HCT116 (cell line): ENCODE measurements around the gene LAMP5.

Source experiments
- EZH2 ChIP-seq: fragments of 200-600 bp; sonication (generic); IDR thresholded peaks from 2 replicates; pipeline ENCODE4 v1.6.1; 2017; ENCODE audit warnings: antibody characterized with exemption, mixed run types
- JUND ChIP-seq: IDR thresholded peaks from 2 replicates; pipeline ENCODE4 v1.6.1; 2012
- POLR2A ChIP-seq: IDR thresholded peaks from 2 replicates; pipeline ENCODE4 v1.7.0; 2011; ENCODE audit warnings: borderline replicate concordance; ENCODE audit not compliant: insufficient read depth, insufficient read length; ENCODE audit errors: extremely low read depth
- RAD21 ChIP-seq: IDR thresholded peaks from 2 replicates; pipeline ENCODE4 v1.6.1; 2012; ENCODE audit warnings: low read depth, mild to moderate bottlenecking
- TF ChIP-seq, protein P1 (sequence below), 3 experiments: fragments of 200-600 bp in 1 of 3; sonication (generic) in 1 of 3; IDR thresholded peaks in 2 of 3; conservative IDR thresholded peaks in 1 of 3; 2 replicates each; pipeline ENCODE4 v1.5.1; 2012 to 2017; ENCODE audit warnings: low read depth in 2 of 3, low read length in 2 of 3, antibody characterized with exemption in 1 of 3, borderline replicate concordance in 1 of 3, control low read depth in 1 of 3, mild to moderate bottlenecking in 1 of 3, mixed read lengths in 1 of 3, mixed run types in 1 of 3, moderate library complexity in 1 of 3; ENCODE audit not compliant: insufficient read depth in 1 of 3

DNA sequence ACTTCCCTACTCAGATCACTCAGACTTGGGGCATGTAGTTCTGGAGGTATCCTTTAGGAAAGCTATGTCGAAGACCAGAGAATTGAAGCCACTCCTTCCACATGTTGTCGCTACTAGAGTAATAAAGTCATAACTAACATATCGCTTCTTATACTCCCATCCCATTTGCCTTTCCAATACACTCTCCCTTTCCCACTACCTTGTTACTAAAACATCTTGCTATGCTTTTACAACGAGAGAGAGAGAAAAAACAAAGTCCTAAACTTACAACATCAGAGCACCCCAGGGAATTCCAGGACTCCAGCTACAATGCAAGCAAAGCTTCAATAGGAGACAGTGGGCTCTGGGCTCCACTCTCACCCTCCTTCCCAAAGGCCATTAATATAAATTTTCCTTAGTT, 5.1 kb upstream of the LAMP5 start:
- TF ChIP-seq, protein P1, sequence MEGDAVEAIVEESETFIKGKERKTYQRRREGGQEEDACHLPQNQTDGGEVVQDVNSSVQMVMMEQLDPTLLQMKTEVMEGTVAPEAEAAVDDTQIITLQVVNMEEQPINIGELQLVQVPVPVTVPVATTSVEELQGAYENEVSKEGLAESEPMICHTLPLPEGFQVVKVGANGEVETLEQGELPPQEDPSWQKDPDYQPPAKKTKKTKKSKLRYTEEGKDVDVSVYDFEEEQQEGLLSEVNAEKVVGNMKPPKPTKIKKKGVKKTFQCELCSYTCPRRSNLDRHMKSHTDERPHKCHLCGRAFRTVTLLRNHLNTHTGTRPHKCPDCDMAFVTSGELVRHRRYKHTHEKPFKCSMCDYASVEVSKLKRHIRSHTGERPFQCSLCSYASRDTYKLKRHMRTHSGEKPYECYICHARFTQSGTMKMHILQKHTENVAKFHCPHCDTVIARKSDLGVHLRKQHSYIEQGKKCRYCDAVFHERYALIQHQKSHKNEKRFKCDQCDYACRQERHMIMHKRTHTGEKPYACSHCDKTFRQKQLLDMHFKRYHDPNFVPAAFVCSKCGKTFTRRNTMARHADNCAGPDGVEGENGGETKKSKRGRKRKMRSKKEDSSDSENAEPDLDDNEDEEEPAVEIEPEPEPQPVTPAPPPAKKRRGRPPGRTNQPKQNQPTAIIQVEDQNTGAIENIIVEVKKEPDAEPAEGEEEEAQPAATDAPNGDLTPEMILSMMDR (IDR thresholded peaks at IDR 0.05 in 2 of 3, conservative IDR thresholded peaks at IDR 0.05 in 1 of 3; ENCODE audit: borderline replicate concordance in 1 of 3, insufficient read depth in 1 of 3, low read depth in 2 of 3, low read length in 2 of 3) = no peak
- no peak for TF ChIP-seq POLR2A
- TF ChIP-seq EZH2 = no peak
- TF ChIP-seq RAD21 = no peak
- no peak for TF ChIP-seq JUND
